Dermis blood vessel endothelial cell (primary cell): ENCODE data around the gene PATZ1. TPM values are rescaled to one million over a fixed set of nuclear protein-coding genes. Genes with fewer than 3 reads are reported as not detected.

Source experiments
- DNase-seq: peaks from one replicate; pipeline ENCODE4 v3.0.0; 2010
- total RNA-seq: library from RNA; depleted of rRNA; stranded (reverse); fragments of >200 nt; gene quantifications from 2 replicates; pipeline ENCODE4 v1.2.3, GENCODE V29; 2014

PATZ1 gene
- total RNA-seq, 1 donor from 2014 or later: 17.0 TPM

GRCh38 chr22:31305194-31305593 lies 41.0 kb downstream of the PATZ1 start:
- no peak for DNase-seq

DNA sequence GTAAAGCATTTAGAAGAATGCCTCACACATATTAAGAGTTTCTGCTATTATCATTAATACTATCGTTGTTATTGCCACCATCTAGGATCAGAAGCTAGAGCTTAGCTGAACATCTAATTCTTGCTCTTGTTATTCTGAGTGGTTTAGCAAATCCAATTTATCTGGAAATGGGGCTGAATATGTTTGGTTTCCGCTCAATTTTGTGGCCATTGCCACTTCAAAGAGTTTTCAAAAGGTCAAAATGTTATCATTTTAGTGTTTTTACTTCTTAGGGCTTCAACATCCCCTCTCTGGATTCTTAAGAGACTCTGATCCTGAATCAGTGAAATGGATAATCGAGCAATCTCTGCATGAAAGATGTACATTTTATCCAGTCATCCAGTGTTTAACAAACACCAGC lies 43.6 kb downstream of the PATZ1 start:
- no peak for DNase-seq

- no peak for DNase-seq
Measured at GRCh38 chr22:31302006-31302405, 44.1 kb downstream of the PATZ1 start.

DNA sequence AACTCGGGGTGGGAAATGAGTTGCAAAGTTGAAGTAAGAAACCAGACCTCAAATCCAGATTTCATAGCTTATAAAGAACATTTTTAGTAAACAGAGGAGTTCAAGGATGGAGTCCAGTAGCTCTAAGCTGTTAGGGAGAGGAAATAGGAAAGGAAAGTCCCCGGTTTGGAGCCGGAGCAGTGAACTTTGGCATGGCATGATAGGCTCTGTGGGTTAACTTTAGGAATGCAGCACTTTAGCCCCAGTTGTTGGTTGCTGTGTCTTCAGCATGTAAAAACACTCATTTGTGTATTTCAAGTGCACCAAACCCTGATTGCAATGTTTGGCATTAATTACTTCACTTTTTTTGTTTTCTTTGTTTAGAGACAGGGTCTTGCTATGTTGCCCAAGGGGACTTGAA lies 45.2 kb downstream of the PATZ1 start:
- no peak for DNase-seq

DNA sequence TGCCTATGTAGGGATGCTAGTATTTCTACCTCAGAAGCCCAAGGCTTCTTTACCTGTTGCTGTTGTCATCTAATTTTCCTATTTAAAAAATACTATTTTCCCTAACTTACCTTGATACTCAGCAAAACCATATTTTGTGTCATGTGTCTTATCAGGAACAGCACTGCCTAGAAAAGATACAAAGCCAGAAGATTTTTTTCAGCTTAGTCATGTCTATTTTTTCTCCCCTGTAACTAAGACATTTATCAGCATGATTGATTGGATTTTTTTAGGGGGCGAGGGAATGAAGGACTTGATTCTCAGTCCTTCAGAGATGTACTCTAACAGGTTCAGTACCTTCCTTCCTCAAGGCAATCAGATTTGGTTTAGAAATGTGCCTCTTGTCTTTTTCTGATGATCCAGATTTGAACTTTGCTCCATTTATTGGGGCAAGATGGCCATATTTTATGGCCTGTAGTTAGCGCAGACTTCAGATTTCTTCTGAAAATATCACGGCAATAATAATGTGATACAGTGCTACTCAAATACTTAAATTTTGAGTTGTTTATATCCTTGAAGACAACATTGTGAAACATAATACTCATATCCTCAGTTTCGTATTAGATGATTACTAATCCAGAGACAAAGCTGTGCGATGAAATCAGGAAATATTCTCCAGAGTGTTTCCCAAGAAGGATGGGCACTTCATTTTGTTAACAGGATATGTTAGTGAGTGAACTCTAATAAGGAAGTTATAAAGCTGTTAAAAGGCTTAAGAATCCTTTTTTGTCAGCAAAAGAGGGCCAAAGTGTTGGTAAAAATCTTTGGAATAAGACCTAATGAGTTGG lies 50.1 kb downstream of the PATZ1 start:
- DNase-seq: peak; percentile 66

DNA sequence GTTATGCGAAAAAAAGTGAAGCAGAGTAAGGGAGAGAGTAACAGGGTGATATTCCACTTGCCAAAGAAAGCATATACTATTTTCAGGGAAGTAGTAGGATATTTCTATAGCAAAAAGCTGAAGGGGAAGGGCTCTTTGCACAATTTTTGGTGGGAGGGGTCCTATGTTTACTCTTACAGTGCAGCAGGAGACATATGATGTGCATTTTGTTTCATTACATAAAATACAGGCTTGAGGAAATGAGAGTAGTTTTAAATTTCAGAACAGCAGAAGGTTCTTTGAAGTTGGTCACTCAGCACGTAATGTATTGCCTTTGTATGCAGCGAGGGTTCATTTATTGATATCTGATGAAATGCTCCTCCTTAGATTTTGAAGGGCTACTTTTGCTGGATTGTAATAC lies 50.8 kb downstream of the PATZ1 start:
- DNase-seq: no peak

DNA sequence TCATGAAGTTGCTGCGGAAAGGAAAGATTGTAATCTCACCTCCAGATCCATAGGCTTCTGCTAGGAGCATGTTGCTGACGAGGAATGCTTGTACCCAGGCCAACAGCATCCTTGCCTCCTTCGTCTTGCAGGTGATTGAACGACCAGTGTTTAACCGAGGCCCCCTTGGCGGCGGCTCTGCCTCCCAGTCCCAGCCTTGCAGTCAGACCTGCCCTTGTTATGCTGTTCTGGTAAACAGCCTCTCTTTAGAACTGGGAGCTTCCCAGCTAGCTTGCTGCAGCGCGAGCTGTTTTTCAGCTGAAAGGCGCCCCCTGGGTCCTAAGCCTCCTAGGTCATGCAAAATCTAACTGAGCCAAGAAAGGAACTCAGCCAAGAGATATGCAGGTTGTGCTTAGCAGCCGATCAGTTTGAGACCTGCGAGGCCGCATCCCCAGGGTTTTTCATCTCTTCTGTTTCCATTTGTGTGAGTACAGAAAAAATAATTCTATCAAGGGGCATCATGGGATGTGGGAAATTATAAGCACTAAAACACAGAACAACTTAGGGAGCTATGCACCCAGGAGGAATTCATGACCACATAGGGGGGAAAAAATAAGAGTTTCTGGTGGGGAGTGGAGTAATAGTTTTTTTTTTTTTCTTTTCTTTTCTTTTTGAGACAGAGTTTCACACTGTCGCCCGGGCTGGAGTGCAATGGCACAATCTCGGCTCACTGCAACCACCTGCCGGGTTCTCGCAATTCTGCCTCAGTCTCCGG lies 53.7 kb downstream of the PATZ1 start, which contains the start of gene PIK3IP1:
PIK3IP1 (minus strand) TSS at position 253 of the 754 bp plus-strand sequence; CDS start at position 109, 144 bp downstream.
- DNase-seq: peak; percentile 92

GRCh38 chr22:31291481-31292235 lies 54.5 kb downstream of the PATZ1 start:
- peak; percentile 54 for DNase-seq

- peak; percentile 96 for DNase-seq
Measured at GRCh38 chr22:31290494-31291471, 55.4 kb downstream of the PATZ1 start.

GRCh38 chr22:31289344-31289743 lies 56.8 kb downstream of the PATZ1 start:
- no peak for DNase-seq

GRCh38 chr22:31288496-31289240 lies 57.5 kb downstream of the PATZ1 start:
- DNase-seq: no peak

DNA sequence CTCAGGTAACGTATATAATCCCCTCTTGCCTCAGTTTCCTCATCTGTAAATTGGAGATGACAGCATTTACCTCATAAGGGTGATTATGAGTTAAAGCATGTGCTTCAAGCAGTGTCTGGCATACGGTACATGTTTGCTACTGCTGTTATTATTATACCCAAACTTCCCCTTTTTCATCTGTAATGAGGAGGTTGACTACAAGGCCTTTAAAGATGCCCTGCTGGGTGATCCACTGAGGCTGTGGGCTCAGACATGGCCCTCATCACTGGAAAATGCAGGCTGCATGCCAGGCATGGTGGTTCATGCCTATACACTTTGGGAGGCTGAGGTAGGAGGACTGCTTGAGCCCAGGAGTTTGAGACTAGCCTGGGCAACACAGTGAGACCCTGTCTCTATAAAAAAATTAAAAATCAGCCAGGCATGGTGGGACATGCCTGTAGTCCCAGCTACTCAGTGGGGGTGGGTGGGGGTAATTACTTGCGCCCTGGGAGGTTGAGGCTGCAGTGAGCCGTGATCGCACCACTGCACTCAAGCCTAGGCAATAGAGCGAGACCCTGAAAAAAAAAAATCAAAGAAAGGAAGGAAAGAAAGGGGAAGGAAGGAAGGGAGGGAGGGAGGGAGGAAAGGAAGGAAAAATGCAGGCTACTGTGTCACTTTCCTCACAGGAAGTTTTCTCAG lies 58.2 kb downstream of the PATZ1 start:
- no peak for DNase-seq

- peak; percentile 43 for DNase-seq
Measured at GRCh38 chr22:31286360-31287255, 59.5 kb downstream of the PATZ1 start.

- DNase-seq: peak; percentile 50
Measured at GRCh38 chr22:31284281-31285155, 61.6 kb downstream of the PATZ1 start.

- DNase-seq: no peak
Measured at GRCh38 chr22:31282748-31283468, 63.2 kb downstream of the PATZ1 start.

DNA sequence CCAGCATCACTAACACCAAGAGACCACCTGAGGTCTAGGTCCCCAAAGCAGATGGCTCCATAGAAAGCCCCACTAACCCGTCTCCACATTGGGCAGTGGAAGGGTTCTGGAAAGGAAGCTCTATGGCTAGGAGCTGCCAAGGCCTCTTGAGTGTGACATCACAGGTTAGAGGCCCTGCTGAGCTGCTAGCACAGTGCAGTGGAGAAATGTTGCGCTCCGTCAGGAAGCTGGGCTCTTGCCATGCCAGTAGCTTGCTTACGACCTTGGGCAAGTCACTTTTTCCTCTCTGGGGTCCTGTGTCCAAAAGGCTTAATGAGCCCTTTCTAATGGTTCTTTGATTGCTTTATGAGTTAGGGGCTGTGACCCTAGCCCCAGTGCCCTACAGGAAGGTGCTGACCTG lies 64.4 kb downstream of the PATZ1 start:
- no peak for DNase-seq

- no peak for DNase-seq
Measured at GRCh38 chr22:31279821-31280505, 66.2 kb downstream of the PATZ1 start.
